IMR-90 (cell line): ENCODE results near the gene PSMD1.

Source experiments
- CTCF ChIP-seq: conservative IDR thresholded peaks from 2 replicates; pipeline ENCODE4 v1.5.1; 2012; ENCODE audit warnings: mild to moderate bottlenecking, low read depth, low read length, improper control_type of control experiment
- NFE2L2 ChIP-seq: fragments of 150-350 bp; IDR thresholded peaks from 2 replicates; pipeline ENCODE4 v1.6.1; 2016; ENCODE audit warnings: low read depth, mild to moderate bottlenecking, low read length
- POLR2A ChIP-seq: IDR thresholded peaks from 2 replicates; pipeline ENCODE4 v1.6.1; 2012; ENCODE audit warnings: mild to moderate bottlenecking, low read depth, low read length

- no peak for TF ChIP-seq POLR2A
- no peak for TF ChIP-seq CTCF
- TF ChIP-seq NFE2L2: no peak
These were observed 147.5 kb downstream of the PSMD1 start for GRCh38 chr2:231204146-231204545.
